ENCODE data around the gene CKLF.

CKLF gene

GRCh38 chr16:66605177-66605978, 53.0 kb downstream of the CKLF start:
- TF ChIP-seq FOXP2 (optimal IDR thresholded peaks at IDR 0.05; ENCODE audit: borderline replicate concordance, extremely low read depth, extremely low read length, insufficient read depth) = no peak
- no peak for TF ChIP-seq SIN3A (IDR thresholded peaks at IDR 0.05; ENCODE audit: borderline replicate concordance, insufficient read depth, low read length)
- no peak for TF ChIP-seq TAF1 (IDR thresholded peaks at IDR 0.05; ENCODE audit: borderline replicate concordance, insufficient read depth, low read length)

GRCh38 chr16:66605979-66606751, 53.8 kb downstream of the CKLF start:
- TF ChIP-seq POLR2AphosphoS5 (IDR thresholded peaks at IDR 0.05; ENCODE audit: low read depth, low read length) (no peak), TAF1 (IDR thresholded peaks at IDR 0.05; ENCODE audit: borderline replicate concordance, insufficient read depth, low read length) (no peak), FOXP2 (optimal IDR thresholded peaks at IDR 0.05; ENCODE audit: borderline replicate concordance, extremely low read depth, extremely low read length, insufficient read depth) (no peak)

GRCh38 chr16:66608241-66609138, 56.1 kb downstream of the CKLF start:
- TF ChIP-seq TAF1 (IDR thresholded peaks at IDR 0.05; ENCODE audit: borderline replicate concordance, insufficient read depth, low read length) (no peak), REST (IDR thresholded peaks at IDR 0.05; ENCODE audit: insufficient read depth in 1 of 2, low read depth in 2 of 2, low read length in 2 of 2) (no peak), POLR2AphosphoS5 (IDR thresholded peaks at IDR 0.05; ENCODE audit: low read depth, low read length) (no peak), SIN3A (IDR thresholded peaks at IDR 0.05; ENCODE audit: borderline replicate concordance, insufficient read depth, low read length) (no peak), FOXP2 (optimal IDR thresholded peaks at IDR 0.05; ENCODE audit: borderline replicate concordance, extremely low read depth, extremely low read length, insufficient read depth) (no peak)

GRCh38 chr16:66609139-66609510, 56.7 kb downstream of the CKLF start:
- TF ChIP-seq REST (IDR thresholded peaks at IDR 0.05; ENCODE audit: insufficient read depth in 1 of 2, low read depth in 2 of 2, low read length in 2 of 2) (no peak), FOXP2 (optimal IDR thresholded peaks at IDR 0.05; ENCODE audit: borderline replicate concordance, extremely low read depth, extremely low read length, insufficient read depth) (no peak), SIN3A (IDR thresholded peaks at IDR 0.05; ENCODE audit: borderline replicate concordance, insufficient read depth, low read length) (no peak), TAF1 (IDR thresholded peaks at IDR 0.05; ENCODE audit: borderline replicate concordance, insufficient read depth, low read length) (no peak), POLR2AphosphoS5 (IDR thresholded peaks at IDR 0.05; ENCODE audit: low read depth, low read length) (no peak)

- TF ChIP-seq FOXP2 (optimal IDR thresholded peaks at IDR 0.05; ENCODE audit: borderline replicate concordance, extremely low read depth, extremely low read length, insufficient read depth) (no peak), TAF1 (IDR thresholded peaks at IDR 0.05; ENCODE audit: borderline replicate concordance, insufficient read depth, low read length) (no peak), POLR2AphosphoS5 (IDR thresholded peaks at IDR 0.05; ENCODE audit: low read depth, low read length) (no peak), SIN3A (IDR thresholded peaks at IDR 0.05; ENCODE audit: borderline replicate concordance, insufficient read depth, low read length) (no peak), REST (IDR thresholded peaks at IDR 0.05; ENCODE audit: insufficient read depth in 1 of 2, low read depth in 2 of 2, low read length in 2 of 2) (no peak)
Observed at GRCh38 chr16:66610111-66610820, 57.9 kb downstream of the CKLF start.
